SKM-1 treated with dmso at 0.1 percent for 144 hours (cell line): Measurements from ENCODE around the gene DNAJC11.

Experiments
- DNase-seq: peaks from one replicate; lab custom pipeline; 2025; ENCODE audit not compliant: unreplicated experiment; lab: John Stamatoyannopoulos, UW

The DNAJC11 gene

DNA sequence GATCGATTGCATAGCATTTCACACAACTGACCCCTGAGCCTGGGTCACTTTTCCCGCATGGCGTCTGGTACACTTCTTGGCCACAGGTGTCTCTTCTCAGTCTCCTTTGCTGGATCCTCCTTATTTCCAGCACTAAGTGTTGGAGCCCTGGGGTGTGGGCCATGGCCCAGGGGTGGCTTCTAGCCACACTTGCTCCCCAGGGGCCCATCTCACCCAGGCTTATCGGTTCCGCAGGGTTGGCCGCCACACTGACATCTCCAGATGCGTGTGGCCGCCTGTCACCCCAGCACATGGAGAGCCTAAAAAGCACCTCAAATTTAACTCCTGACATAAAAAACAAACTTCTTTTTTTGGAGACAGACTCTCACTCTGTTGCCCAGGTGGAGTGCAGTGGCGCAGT, 74.6 kb downstream of the DNAJC11 start:
- DNase-seq, result no peak

DNA sequence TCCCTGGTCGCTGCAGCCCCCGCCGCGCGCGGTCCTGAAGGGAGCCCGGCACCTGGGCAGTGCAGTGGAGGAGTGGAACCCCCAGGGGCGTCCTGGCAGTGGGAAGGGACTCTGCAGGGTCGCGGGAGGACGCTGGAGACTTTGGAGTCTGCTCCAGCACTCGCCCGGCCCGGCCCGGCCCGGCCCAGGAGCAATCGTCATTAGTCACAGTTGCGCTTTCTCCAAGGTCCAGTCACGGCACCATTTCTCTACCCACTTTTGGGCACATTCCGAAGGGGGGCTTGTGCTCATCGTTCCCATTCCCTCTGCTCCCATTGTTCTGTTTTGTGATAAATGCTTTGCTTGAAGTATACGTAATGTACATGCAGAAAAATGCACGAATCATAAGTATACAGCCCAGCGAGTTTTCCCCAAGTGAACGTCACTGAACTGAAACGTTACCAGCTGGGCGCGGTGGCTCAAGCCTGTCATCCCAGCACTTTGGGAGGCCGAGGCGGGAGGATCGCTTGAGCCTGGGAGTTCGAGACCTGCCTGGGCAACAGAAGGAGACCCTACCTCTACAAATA, 75.9 kb downstream of the DNAJC11 start:
- no peak for DNase-seq

DNA sequence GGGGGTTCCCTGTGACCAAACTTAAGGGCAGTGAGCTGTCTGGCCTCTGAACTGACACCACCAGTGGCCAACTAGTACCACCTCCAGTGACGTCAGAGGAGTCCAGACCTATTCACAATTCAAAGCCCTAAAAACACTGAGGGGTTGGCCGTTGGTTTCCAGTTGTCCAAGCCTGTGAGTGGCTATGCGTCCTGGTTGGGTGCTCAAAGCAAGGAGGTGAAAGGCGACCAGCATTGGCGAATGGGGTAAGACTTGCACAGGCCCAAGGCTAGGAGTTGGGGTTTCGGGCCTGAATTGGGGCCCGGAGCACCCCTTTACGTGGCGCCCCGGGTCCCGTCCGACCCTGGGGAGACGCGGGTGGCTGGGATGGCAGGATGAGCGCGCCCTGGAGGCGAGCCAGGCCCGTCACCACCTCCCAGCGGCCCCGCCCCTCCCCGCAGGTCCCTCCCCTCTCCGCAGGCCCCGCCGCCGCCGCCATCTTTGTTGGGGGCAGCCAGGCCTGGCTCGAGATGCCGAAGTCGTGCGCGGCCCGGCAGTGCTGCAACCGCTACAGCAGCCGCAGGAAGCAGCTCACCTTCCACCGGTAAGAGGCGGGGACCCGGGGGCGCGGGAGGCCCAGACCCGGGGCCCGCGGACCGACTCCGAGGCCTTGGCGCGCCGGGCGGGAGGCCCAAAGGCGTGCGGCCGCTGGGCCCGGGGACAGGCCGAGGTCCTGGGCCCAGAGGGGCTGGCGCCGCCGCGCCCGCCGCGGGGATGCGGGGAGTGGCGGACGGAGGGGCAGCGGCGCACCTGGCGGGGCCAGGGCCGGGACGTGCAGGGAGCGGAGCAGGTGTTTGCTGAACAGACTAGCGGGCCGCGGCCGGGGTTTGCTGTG, 76.7 kb downstream of the DNAJC11 start, which contains the start of gene THAP3:
TSS of gene THAP3 (plus strand) at position 159 of the 874 bp plus-strand sequence. CDS start at position 510, 351 bp downstream.
- DNase-seq, result peak; percentile 58

DNA sequence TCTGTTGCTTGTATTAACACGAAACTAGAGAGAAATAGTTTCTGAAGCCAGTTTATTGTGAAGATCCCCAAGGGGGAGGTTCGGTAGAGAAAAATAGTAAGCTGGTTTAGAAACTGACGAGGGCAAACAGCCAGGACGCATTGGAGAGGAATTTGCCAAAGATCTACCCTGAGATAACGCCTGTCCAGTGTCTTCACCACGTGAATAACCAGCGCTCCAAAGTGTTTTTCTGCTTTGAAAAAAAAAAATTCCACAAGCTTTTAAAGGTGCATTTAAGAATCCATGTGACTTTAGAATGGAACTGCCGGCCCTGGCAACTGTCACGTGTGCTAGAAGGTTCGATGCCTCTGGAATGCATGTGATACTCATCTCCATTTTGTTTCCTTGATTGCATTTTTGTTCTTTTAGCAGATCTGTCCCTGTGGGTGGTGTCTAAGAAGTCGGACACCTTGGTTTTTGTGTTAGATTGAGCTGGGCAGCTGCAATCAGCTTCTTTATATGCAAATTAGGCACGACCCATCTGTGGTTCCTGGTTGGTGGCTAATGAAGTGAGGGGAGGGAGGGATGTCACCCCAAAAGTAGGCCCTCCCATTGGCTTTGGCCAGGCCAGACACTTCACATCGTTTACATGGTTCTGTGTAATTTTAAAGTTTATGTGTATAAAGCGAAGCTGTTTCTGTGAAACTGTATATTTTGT, 78.2 kb downstream of the DNAJC11 start:
- DNase-seq, result no peak

DNA sequence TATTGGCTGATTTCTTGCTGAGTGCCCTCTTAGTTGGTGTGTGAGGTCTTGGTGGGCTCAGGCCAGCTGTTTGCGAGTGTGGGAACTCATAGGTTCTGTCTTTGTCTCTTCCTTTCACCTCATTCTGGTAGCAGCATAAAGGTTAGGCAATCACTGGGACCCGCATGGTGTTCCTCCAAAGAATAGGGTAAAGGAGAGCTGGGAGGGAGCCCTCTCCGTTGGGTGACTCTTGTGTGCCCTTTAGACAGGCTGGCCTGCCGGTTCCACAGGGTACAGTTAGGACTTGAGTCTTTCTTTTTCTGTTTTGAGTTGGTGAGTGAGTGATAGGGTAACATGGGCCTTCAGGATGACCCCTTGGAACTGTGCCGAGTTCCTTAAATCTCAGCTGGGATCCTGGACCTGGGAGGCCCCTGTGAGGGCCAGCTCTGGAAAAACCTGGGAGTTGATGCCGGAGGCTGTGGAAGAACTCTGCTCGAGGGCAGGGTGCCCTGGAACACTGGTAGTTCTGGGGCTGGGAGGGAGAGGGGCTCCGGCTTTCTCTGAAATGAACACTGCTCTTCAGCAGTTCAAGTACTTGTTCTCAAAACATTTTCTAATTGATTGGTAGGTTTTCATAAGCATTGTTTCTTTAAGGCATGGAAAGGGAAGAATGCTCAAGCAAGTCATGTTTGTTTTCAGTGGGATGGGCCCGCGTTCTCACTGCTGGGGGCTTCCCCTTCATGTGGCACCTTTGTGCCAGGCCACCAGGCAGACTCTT, 79.0 kb downstream of the DNAJC11 start:
- no peak for DNase-seq

DNA sequence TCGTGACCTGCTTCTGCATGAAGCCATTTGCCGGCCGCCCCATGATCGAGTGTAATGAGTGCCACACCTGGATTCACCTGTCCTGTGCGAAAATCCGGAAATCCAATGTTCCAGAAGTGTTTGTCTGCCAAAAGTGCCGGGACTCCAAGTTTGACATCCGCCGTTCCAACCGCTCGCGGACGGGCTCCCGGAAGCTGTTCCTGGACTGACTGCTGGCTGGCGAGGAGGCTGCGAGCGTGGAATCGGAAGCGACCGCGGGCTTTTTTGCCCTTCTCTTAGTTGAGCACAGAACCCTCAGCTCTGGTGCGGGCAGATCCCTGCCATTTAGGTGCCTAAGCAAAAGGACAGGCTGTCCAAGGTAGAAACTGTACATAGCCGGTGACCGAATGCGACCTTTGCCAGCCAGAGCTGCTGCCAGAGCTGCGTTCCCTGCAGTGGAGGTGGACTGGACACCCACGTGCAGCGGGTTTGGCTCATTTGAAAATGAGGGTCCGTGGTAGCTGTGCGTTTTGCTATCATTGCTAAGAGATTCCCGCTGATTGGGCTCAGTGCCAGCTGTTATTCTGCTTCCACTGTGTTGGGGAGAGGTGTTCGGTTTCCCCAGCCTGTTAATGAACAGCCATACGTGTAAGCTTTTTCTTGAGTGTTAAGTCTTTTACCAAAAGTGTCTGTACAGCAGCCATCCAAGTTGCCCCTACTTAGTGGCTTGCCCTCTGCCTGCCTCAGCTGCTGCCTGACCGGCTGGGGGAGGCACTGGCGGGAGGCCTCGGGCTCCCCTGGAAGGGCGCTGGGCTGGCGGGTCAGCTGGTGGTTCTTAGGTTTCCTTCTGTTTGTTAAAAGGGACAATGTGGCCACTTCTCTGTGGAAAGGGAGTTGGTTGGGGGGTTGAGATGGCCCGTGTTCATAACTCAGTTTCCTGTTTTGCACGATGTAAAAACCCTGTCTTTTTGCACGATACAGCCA, 79.9 kb downstream of the DNAJC11 start:
- no peak for DNase-seq

DNA sequence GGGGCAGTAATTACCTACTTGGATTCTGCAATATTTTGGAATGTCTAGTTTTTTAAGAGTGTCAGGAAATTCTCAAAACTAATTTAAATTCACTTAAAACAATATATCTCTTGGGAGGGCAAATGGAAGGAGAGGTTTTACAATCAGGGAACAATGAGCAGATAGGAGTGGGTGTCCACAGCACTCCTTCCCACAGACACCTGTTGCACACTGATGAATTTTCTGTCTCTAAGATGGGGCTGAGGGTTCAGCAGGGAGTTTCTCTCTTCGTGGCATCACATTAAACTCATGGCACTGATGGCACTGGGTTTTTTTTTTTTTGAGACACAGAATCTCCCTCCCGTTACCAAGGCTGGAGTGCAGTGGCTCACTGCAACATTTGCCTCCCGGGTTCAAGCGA, 82.6 kb downstream of the DNAJC11 start:
- DNase-seq, result no peak

DNA sequence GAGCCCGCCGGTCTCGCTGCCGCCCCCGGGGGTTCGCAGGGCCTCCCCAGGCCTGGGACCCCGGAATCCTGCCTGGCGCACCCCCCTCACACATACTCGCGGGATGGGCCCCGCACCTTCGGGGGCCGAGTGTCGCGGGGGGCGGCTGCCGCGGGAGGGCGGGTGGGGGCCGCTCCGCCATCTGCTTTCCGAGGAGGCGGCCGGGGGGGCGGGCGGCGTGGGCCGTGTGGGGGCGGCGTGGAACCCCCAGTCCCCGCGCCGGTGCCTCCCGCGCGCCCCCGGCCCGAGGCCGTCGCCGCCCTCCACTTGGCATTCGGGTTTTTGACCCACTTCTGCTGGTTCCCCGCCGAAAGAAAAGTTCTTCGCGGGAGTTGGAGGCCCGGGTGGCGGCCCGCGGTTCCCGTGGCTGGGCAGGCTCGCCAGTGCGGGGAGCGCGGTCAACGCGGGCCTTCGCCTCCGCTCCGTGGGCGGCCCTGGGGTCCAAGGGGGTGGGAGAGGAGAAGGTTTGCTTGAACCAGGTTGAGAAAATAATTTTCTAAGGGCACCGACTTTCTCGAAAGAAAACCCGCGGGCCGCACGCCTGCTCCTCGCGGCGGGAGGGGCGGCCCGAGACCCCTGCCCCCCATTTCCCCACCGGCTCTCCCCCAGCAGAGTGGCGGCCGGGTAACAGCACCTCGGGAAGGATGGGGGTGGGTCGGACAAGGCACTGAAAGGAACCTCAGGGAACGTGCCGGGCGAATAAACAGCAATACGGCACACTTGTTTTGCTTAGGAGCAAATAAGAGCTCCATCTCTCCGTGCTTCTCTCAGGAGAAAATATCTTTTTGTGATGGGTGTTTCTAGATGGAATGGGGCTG, 86.5 kb downstream of the DNAJC11 start:
- DNase-seq, result no peak

DNA sequence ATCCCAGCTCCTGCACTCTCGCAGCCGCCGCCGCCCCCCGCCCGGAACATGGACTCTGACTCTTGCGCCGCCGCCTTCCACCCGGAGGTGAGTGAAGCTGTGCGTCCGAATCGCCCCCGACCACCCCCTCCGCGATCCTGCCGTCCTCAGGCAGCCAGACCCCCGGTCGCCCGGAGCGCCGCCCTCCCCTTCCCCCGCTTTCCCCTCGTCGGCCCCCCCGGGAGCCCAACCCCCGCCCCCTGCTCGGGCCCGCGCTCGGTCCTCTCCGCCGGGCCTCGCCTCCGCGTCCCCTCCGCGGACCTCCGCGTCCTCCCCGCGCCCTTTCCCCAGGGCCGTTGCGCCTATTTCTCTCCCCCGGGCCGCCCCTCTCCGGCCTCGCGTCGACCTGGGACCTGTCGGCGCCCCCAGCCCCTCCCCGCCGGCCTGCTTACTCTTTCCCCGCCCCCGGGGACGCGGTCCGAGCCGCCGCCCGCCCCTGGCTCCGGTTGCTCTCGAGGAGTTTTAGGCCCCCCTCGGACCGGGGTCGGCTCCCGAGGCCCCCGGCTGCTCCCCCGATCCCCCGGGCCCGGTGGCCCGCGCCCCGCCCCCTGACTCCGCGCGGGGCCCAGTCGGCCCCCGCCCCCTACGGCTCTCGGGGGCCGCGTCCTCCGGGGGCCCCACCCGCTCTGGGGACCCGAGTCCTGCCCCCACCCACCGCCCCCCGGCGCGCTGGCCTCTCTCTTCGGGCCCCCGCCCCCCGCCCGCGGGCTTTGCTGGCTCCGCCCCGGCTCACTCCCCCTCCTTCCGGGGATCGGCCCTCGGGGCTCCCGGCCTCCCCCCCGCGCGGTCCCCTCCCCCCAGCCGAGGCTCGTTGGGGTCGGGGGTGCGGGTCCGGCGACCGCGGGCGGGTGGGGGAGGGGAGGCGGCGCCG, 87.3 kb downstream of the DNAJC11 start:
- no peak for DNase-seq

DNA sequence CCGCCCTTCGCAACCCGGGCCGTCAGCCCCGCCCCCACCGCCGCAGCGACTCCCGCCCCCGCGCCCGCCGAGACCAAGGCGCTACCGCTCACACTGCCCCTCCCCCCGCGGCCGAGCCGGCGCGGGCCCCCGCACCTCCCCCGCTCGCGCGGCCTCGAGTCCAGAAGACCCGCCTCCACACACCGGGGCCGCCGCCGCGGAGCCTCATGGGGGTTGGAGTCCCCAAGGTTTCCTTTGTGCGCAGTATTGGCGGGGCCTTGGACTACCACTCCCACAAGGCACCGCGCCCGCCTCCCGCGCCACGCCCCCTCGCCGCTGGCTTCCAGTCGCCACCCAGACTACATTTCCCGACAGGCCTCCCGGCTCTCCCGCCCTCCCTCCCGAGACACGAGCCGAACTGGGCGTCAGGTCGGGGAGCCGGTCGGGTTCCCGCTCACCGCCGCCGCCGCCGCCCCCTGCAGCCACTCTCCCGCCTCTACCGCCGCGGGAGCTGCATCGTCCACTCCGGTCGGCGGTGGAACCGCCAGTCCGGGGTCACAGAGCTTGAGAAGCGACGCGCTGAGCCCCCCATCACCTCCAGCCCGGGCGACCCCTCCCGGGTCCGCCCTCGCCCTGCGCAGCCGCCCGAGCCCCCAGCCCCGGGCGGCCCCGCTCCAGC, 88.1 kb downstream of the DNAJC11 start, which contains the start of gene PHF13:
TSS of gene PHF13 (plus strand) at position 371 of the 658 bp plus-strand sequence. CDS start 336 bp downstream, outside the sequence.
- peak; percentile 96 for DNase-seq

DNA sequence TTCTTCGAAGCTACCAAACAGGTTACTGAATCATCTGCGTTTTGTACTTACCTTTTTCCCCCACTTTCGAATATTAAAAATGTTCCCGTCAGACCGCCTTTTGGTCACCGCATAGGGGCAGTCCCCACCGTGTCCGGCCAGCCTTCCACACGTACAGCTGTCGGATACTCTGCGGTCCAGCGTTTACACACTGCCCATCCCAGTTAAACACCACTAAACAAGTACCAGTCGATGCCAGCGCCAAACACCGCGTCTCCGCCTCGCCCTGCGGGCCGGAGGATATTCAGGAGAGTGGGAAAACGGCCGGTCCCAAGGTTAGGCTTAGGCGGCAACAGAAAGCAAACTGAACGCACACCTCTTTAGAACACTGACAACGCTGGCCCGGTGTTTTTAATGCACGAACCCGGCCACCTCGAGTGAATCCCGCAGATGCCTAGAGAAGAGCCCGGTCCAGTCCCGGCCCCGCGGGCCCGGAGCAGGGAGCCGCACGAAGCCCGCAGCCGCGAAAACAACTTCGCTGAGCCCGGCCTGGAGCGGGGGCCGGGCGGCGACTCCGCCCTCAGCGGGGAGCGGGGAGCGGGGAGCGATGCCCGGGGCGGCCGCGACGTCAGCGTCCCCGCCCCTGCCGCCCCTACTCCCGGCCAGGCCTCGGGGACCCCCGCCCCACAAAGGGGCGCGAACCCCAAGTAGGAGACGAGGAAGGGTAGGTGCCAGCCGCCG, 88.8 kb downstream of the DNAJC11 start:
- DNase-seq, result no peak

DNA sequence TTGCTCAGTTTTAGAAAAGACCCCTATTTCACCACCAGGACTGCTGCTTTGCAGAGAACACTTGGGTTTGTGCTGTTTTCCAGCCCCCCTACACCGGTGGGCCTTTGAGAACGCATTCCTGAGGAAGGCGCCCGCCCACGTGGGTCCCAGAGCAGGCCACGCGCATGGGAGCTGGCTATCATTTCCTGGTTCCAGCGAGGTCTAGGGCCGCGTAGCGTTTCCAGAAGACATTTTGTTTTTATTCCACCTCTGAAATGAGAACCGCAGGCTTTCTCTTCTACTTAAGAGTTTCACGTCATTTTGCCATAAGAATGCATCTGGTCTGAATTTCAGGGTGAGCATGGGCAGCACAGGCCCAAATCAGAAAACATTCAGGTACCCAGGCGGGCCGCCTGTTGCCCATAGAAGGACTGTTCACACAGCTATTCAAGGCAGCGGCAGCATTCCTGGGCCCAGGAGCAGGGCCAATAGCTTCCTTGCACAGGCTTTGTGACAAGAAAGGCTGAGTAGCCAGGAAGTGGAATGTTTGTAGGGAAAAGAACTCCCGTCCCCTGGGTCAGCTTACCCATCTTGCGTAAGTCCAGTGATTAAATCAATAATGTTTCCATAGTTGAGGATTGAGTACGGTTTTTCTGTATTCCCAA, 97.6 kb downstream of the DNAJC11 start:
- no peak for DNase-seq

DNA sequence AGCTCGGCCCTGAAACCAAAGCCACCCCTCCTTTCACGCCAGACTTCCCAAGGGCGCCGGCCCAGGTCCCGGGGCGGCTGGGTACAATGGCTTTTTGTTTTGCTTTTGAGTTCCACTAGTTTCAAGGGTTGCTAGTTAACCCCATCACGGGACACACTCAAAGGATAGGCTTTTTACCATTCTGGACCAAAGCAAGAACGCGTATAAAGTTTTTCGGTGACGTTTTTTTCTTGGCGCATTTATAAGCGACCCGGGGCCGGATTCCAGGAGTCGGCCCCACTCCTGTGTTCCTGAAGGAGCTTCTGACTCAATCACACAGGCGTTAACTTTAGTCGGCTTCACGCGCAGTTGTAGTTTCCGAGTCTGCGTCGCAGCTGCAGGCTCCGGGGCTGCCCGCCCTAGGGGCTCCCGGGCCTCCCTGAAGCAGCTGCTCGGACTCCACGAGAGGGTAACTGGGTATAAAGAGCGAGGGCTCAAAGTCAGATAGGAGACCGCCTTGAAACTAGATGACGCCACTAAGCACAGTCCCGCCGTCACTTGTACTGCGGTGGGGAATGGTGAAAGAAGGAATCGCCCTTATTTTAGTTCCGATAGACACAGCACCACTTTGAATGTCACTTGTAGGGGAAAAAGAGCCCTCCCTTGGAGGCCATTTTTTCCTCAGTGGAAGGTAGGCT, 98.2 kb downstream of the DNAJC11 start:
- DNase-seq, result no peak

DNA sequence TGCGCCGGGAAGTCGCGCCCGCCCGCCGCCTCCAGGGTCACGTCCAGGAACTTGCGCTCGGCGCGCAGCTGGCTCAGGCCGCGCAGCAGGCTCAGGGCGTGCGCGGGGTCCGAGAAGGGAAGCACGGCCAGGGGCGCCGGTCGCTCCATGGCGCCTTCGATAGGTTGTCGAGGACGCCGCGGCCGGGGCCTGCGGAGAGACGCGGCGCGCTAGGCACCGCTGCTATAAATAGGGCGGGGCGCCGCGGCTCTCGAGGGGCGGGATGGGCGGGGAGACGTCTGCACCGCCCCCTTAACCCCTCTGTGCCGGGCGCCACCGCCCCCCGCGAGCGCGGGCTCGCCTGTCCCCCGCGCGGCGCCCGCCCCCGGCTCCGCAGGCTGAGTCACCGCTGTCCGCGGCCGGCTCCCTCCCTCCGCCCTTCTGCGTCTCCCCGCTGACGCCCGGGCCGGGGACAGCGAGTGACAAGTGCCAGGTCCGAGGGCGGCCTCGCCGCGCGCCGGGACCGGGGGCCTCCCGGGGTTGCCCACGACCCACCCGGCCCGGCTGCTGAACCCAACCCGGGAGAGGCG, 98.9 kb downstream of the DNAJC11 start, which contains the start of gene KLHL21:
TSS of gene KLHL21 (minus strand) at position 201 of the 569 bp plus-strand sequence. CDS start at position 149, 52 bp downstream.
- DNase-seq, result peak; percentile 78
